SU-DHL-6 (cell line): ENCODE measurements around the gene MCTP1.

Source experiments
- EZH2phosphoT487 ChIP-seq: fragments of 200-600 bp; sonication (generic), shearing (Covaris generic); conservative IDR thresholded peaks from 2 replicates; pipeline ENCODE4 v1.6.1; 2018; ENCODE audit warnings: mild to moderate bottlenecking, antibody characterized with exemption, low read length, moderate library complexity, mixed read lengths
- TF ChIP-seq, protein P1 (sequence below): fragments of 200-600 bp; sonication (generic); IDR thresholded peaks from one replicate; pipeline ENCODE4 v1.5.1; 2017; ENCODE audit warnings: antibody characterized with exemption, mild to moderate bottlenecking, low read length, moderate library complexity; ENCODE audit not compliant: insufficient read depth, poor library complexity, severe bottlenecking

DNA sequence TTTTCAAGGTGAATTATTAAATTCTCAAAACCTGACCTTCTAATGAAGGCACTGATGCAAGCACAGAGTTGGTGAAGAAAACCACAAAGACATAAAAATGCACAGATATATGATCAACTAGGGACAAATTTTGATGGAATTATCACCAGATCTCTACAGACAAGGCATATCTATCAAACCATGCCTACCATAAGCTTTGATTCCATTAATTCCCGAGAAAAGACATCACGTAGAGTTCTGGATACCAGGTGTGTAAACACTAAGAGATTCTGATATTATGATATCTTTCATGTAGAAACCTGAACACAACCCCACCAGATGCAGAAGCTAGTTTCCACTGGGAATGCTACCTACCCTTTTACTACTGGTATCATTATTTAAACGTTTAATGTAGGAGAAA lies 525.9 kb downstream of the MCTP1 start:
- no peak for TF ChIP-seq EZH2phosphoT487
- TF ChIP-seq, protein P1, sequence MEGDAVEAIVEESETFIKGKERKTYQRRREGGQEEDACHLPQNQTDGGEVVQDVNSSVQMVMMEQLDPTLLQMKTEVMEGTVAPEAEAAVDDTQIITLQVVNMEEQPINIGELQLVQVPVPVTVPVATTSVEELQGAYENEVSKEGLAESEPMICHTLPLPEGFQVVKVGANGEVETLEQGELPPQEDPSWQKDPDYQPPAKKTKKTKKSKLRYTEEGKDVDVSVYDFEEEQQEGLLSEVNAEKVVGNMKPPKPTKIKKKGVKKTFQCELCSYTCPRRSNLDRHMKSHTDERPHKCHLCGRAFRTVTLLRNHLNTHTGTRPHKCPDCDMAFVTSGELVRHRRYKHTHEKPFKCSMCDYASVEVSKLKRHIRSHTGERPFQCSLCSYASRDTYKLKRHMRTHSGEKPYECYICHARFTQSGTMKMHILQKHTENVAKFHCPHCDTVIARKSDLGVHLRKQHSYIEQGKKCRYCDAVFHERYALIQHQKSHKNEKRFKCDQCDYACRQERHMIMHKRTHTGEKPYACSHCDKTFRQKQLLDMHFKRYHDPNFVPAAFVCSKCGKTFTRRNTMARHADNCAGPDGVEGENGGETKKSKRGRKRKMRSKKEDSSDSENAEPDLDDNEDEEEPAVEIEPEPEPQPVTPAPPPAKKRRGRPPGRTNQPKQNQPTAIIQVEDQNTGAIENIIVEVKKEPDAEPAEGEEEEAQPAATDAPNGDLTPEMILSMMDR = no peak
